ENCODE results near the gene GLUL.

DNA sequence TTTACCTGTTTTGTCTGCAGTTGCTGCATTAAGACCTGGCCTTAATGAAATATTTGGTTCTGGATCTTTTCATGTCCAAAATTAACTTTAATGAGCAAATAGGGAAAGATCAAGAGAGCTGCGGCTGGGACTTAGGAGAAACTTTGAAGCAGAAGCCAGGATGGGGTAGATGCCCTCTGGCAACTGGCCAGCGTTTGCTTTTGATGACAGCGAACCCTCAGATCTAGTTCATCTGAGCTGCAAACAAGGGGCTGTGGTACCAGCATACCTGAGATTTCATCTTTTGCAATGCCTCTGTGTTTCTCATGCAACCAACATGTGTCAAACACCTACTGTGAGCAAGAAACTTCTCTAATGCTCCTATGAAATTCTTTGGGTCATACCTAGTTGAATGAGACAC, 21.9 kb upstream of the GLUL start:
- no peak for TF ChIP-seq SIN3A (IDR thresholded peaks at IDR 0.05; ENCODE audit: low read depth)
- TF ChIP-seq, protein P1, sequence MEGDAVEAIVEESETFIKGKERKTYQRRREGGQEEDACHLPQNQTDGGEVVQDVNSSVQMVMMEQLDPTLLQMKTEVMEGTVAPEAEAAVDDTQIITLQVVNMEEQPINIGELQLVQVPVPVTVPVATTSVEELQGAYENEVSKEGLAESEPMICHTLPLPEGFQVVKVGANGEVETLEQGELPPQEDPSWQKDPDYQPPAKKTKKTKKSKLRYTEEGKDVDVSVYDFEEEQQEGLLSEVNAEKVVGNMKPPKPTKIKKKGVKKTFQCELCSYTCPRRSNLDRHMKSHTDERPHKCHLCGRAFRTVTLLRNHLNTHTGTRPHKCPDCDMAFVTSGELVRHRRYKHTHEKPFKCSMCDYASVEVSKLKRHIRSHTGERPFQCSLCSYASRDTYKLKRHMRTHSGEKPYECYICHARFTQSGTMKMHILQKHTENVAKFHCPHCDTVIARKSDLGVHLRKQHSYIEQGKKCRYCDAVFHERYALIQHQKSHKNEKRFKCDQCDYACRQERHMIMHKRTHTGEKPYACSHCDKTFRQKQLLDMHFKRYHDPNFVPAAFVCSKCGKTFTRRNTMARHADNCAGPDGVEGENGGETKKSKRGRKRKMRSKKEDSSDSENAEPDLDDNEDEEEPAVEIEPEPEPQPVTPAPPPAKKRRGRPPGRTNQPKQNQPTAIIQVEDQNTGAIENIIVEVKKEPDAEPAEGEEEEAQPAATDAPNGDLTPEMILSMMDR (IDR thresholded peaks at IDR 0.05 in 2 of 3, conservative IDR thresholded peaks at IDR 0.05 in 1 of 3; ENCODE audit: borderline replicate concordance in 1 of 3, insufficient read depth in 1 of 3, low read depth in 2 of 3, low read length in 2 of 3): no peak
- TF ChIP-seq ZNF274 (IDR thresholded peaks at IDR 0.05; ENCODE audit: low read depth, low read length): no peak
- TF ChIP-seq YY1 (IDR thresholded peaks at IDR 0.05; ENCODE audit: extremely low read depth, insufficient replicate concordance, low read depth, low read length): no peak
- TF ChIP-seq RAD21 (IDR thresholded peaks at IDR 0.05; ENCODE audit: low read depth): no peak
